C4-2B (cell line): ENCODE data around the gene RFNG.
A peak's percentile ranks its signal among the peaks of the same experiment; 100 is the strongest.

Experiments
- ZFX ChIP-seq: fragments of 450-650 bp; IDR thresholded peaks from 2 replicates; pipeline ENCODE4 v1.6.1; 2017
- TF ChIP-seq, protein P1 (sequence below): fragments of 450-650 bp; conservative IDR thresholded peaks from 2 replicates; pipeline ENCODE4 v1.5.1; 2017; ENCODE audit warnings: mild to moderate bottlenecking

DNA sequence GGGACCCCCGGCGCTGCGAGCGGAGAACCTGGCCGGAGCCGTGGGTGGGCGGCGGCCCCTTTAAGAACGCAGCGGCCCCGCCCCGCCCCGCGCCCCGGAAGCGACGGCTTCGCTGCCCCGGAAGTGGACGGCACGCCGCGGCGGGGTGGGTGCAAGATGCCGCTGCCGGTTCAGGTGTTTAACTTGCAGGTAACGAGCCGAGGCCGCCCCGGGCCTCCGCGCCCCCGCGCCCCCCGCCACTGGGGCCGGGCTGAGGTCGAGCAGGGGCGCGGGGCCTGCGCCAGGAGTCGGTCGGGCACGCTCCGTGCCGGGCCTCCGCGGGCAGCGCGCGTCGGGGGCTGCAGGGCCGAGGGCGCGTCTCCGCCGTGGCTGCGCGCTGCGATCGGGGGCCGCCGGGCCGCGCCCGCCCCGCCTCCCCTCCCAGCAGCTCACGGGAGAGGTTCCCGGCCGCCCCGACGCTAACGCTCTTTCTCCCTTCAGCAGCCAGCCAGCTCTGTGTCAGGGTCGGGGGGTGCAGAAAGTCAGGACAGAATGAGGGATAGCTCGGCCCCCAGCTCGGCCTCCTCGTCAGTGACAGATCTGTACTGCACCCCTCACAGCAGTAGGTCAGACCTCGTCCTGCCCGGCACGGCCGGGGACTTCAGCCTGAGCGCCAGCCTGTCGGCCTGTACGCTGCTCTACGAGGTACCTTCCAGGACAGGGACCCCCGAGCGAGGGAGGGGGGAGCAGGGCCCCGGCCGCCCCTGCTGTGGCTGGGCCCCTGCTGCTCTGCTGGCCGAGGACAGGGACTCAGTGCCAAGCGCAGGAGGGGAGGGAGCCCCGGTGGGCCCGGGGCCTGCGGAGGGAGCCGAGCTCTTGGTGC is at the start of gene RFNG, which contains the start of gene GPS1:
- TF ChIP-seq, protein P1, sequence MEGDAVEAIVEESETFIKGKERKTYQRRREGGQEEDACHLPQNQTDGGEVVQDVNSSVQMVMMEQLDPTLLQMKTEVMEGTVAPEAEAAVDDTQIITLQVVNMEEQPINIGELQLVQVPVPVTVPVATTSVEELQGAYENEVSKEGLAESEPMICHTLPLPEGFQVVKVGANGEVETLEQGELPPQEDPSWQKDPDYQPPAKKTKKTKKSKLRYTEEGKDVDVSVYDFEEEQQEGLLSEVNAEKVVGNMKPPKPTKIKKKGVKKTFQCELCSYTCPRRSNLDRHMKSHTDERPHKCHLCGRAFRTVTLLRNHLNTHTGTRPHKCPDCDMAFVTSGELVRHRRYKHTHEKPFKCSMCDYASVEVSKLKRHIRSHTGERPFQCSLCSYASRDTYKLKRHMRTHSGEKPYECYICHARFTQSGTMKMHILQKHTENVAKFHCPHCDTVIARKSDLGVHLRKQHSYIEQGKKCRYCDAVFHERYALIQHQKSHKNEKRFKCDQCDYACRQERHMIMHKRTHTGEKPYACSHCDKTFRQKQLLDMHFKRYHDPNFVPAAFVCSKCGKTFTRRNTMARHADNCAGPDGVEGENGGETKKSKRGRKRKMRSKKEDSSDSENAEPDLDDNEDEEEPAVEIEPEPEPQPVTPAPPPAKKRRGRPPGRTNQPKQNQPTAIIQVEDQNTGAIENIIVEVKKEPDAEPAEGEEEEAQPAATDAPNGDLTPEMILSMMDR = no peak
- peak; percentile 77 for TF ChIP-seq ZFX
